Right kidney (tissue), 1 donor: Measurements from ENCODE around the gene DDX51.
"Not testable (repeated sequence)": the region's sequence is repeated elsewhere in the genome, so short reads cannot be mapped to it uniquely, and the experiment has no call there.

Experiments
- DNase-seq: peaks from one replicate; pipeline ENCODE4 v3.0.0-alpha.2; 2016

The DDX51 gene

DNA sequence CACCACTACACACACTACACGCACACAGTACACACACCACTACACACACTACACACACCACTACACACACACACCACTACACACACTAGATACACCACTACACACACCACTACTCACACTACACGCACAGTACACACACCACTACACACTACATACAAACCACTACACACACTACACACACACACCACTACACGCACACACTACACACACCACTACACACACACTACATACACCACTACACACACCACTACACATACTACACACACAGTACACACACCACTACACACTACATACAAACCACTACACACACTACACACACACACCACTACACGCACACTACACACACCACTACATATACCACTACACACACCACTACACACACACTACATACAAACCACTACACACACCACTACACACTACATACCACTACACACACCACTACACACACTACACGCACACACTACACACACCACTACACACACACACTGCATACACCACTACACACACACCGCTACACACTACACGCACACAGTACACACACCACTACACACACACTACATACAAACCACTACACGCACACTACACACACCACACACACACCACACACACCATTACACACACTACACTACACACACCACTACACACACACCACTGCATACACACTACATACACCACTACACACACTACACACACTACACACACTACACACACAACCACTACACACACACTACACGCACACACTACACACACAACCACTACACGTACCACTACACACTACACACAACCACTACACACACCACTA is 11.9 kb upstream of the DDX51 start:
- DNase-seq, result no peak

DNA sequence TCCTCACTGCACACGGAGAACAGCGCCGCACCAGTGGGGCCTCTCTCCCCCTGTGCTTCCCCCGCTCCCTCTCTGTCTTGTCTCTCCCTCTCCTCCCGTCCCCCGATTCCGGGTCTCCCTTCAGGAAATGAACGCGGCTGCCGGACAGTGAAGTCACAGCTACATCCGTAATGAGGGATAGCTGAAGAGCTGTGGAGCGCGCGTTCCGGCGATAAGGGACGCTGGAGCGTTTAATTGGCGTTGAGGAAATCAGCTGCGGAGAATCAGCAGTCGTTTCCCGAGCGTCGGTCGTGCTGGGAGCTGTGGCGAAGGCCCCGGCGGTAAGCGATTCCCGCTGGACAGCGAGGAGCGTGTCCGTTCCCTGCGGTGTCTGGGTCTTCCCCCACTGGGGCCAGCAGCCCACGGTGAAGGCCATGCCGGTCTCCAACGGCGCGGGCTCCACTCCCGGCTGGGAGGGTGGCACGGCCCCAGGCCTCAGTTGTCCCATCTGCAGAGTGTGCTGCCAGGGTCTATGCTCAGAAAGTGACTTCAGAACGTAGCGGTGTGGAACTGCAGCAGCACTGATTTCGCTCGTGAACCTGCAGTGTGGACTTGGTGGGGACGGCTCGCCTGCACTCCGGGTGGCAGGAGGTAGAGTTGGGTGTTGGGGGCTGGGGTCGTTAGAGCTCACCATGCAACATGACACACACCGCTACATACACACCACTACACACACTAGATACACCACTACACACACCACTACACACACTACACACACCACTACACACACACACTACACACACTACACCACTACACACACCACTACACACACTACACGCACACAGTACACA is 11.0 kb upstream of the DDX51 start:
- no peak for DNase-seq

DNA sequence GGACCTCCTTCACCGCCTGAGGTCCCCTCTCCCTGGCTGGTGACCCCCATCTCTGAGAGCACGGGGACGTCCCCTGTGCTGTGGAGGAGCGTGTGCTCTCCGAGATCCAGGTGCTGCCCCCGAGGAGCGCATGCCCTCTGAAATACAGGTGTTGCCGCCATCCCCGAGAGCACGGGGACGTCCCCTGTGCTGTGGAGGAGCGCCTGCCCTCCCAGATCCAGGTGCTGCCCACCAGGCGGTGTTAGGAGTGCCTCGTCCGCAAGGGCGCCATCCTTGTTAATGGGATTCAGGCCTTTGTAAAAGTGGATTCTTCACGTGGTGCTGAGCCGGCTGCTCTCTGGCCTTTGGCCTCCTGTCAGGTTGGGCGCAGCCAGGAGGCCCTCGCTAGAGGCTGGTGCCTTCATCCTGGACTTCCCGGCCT is 10.2 kb upstream of the DDX51 start:
- no peak for DNase-seq

DNA sequence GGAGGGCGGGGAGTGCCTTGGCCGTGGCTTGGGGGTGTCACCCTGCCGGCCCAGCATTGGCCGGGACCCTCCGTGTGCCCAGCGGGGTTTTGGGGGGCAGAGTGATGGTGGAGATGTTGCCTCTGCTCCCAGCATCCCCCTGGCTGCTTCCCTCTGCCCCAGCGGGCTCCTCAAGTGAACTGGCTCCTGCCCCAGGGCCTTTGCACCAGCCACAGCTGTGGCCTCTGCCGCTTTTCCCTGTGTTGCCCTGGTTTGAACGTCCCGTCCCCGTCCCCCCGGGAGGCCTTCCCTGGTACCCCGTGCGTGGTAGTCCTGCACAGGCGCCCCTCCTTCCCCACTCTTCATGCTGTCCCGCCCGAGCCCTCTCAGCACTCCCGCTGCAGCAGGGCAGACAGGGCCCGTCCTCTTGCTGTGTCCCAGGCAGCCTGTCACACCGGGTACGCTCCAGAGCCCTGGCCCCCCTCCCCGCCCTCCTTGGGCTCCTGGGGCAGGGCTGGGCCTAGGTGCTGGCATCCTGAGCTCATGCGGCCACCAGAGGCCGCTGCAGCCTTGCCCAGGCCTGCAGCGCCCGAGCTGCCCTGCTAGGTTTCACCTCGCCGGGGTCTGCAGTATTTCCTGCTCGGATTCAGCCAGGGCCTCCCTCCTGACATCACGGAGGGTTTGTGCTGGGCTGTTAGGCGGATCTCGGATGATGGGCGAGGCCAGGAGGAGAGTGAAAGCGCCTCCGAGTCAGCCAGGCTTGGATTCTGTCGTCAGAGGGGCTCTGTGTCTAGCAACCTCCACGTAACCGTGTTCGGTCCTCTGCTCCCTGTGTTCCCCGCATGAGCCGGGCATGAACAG is 9.6 kb upstream of the DDX51 start:
- peak; percentile 78 for DNase-seq

DNA sequence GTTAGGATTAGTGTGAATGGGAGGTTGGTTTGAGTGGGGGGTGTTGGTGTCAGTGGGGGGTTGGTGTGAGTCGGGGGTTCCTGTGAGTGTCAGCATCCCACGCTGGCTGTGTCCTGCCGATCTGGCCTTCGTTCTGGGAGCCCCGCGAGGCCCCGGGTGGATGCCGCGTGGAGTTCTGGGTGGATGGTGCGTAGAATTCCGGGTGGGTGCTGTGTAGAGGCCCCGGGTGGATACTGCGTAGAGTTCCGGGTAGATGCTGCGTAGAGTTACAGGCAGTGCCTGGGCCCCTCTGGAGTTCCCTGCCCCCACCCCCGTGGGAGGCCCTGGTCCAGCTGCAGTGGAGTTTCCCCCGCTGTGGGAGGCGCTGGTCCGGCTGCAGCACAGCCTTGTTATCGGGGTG is 8.8 kb upstream of the DDX51 start:
- no peak for DNase-seq

DNA sequence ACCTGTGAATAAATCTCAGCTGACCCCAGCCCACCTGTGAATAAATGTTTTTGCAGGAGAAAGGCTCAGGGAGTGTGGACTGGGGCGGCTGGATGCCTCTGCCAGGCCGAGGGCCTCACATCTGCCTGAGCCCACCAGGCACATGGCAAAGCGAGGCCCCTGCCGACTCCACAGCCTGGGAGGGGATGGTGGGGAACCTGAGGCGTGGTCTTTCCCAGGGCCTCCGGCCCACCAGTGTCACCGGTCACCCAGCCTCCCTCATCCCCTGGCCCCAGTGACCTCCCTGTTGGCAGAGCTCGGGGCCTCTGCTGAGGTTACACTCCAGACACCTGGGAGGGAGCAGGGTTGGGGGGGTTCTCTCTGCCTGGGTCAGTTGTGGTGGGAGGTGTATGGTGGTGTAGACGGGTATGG is 8.3 kb upstream of the DDX51 start:
- DNase-seq, result no peak

DNA sequence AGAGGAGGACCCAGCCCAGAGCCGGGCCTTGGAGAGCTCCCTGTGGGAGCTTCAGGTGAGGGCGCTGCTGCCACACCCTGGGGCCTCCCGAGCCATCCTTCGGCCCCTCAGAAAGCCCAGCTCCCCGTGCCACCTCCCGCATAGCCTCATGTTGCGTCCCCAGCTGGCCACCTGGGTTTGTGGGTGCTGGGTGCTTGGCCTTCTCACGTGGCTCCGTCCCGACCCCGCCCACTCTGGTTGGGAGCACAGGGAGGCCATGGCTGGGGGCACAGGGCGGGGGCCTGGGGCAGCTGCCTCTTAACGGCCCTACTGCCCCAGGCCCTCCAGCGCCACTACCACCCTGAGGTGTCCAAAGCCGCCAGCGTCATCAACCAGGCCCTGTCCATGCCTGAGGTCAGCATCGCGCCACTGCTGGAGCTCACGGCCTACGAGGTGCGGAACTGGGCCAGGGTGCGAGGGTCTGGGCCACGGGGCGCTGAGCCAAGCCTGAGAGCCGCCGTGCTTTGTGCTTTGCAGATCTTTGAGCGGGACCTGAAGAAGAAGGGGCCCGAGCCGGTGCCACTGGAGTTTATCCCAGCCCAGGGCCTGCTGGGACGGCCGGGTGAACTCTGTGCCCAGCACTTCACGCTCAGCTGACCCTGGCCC is 7.8 kb upstream of the DDX51 start:
- DNase-seq, result no peak

DNA sequence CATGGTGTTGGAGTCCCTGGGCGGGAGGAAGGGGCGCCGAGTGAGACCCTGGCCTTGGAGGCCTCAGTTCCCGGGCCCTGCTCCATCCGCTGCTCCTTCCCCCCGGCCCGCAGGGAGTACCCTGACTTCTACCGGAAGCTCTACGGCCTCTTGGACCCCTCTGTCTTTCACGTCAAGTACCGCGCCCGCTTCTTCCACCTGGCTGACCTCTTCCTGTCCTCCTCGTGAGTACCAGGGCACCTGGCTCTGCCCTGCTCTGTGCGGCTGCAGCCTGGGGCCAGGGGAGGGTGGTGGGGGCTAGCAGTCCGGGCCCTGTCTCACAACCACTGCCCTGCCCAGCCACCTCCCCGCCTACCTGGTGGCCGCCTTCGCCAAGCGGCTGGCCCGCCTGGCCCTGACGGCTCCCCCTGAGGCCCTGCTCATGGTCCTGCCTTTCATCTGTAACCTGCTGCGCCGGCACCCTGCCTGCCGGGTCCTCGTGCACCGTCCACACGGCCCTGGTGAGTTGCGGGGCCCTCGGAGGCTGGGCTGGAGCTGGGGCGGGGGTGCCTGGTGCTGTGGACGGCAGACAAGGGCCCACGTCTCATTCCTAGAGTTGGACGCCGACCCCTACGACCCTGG is 7.1 kb upstream of the DDX51 start:
- no peak for DNase-seq

DNA sequence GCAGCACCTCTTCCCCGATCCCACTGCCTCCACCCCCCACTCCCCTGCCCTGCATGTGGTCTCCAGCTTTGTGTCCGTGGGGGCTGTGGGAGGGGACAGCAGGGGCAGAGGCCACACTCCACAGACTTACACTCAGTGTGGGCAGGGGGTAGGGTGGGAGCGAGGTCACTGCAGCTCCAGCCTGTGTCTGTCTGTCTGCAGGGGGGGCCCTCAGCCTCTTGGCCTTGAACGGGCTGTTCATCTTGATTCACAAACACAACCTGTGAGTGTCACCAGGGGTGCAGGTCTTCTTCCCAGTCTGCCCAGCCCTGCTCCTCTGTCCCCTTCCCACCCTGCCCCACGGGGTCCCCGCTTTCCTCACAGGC is 6.6 kb upstream of the DDX51 start:
- no peak for DNase-seq

DNA sequence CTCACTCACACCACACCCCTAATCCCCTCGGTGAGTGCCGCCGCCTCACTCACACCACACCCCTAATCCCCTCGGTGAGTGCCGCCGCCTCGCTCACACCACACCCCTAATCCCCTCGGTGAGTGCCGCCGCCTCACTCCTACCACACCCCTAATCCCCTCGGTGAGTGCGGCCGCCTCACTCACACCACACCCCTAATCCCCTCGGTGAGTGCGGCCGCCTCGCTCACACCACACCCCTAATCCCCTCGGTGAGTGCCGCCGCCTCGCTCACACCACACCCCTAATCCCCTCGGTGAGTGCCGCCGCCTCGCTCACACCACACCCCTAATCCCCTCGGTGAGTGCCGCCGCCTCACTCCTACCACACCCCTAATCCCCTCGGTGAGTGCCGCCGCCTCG is 5.4 kb upstream of the DDX51 start:
- not testable (repeated sequence) for DNase-seq

DNA sequence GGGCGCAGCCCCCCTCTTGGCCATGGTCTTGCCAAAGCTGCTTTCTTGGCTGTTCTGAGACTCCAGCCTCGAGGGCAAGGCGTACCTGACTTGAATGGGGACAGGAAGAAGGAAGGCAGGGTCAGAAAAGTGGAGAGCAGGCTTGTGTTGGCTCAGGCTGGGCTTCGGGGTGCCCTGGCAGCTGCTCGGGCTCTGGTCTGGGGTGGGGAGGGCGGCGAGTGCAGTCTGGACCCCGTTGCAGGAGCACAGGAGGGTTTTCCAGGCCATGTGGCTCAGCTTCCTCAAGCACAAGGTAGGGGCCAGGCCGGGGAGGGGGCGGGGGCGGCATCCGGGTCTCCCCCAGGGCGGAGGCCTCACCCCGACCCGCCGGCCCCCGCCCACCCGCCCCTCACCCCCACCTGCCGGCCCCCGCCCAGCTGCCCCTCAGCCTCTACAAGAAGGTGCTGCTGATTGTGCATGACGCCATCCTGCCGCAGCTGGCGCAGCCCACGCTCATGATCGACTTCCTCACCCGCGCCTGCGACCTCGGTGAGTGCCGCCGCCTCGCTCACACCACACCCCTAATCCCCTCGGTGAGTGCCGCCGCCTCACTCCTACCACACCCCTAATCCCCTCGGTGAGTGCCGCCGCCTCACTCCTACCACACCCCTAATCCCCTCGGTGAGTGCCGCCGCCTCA is 4.4 kb upstream of the DDX51 start:
- no peak for DNase-seq

DNA sequence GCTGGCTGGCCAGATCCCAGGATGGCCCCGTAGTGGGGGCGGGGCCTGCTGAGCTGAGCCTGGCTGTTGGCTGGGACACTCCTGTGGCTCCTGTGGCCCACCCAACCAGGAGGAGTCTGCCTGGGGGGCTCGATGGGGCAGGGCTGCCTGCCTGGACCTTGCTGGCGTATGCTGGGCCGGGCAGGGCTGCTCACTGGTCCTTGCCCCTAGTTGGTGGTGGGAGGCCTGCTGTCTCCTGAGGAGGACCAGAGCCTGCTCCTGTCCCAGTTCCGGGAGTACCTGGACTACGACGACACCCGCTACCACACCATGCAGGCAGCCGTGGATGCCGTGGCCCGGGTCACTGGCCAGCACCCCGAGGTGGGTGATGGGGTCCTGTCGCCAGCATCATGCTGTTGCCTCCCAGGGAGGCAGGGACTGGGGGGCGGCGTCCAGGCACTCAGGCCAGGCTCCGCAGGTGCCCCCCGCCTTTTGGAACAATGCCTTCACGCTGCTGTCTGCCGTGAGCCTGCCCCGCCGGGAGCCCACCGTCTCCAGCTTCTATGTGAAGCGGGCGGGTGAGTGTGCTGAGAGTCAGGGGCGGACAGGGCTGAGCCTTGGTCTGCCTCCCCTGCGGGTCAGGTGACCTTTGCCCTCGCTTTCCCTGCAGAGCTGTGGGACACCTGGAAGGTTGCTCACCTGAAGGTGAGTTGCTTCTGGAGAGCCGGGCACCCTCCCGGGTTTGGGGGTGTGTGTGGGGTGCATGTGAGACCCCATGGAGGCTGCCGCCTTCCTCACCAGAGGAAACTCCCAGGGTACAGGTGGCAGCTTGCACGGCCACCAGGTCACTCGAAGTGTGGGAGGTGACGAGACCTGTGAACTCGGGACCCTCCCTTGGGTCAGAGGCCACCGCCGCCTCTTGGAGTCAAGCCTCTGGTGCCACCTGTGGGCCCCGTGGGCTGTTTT is 3.6 kb upstream of the DDX51 start:
- DNase-seq, result no peak

DNA sequence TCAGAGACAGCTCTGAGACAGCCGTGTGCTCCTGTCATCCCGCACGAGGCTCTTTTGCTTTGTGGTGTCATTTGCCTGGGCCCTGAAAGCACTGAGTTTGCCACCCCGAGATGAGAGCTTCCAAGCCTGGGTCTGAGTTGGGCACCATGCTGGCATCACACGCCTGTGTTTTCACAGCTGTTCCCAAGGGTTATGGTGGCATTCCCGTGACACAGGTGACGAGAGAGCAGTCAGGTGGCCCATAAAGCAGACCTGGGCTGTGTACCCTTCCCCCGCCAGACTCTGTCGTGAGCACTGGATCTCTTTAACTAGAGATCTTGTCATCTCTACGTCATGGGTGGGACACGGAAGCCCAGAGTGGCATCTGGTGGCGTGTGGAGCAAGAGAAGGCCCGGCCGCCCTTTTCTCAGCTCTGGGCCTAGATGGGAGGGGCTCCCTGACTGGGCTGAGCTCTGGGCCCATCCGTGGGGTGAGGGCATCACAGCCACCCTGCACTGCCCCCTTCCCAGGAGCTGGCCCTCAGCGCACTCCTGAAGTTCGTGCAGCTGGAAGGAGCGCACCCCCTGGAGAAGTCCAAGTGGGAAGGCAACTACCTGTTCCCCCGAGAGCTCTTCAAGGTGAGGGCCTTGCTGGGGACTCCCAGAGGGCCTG is 2.8 kb upstream of the DDX51 start:
- DNase-seq, result no peak

DNA sequence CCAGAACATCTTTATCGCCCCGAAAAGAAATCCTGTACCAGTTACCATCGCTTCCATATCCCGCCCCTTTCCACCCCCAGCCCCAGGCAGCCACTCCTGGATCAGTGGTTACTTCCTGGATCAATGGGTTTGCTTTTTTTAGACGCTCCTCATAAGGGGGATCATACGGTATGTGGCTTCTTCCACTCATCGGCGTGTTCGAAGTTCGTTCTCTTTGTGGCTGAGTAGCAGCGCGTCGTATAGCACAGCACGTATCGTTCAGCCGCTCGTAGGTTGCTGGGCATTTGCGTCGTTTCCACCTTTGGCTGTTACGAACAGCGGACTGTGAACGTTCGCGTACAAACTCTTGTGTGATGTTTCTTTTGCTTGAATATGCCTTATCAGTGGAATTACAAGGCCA is 2.0 kb upstream of the DDX51 start:
- no peak for DNase-seq

DNA sequence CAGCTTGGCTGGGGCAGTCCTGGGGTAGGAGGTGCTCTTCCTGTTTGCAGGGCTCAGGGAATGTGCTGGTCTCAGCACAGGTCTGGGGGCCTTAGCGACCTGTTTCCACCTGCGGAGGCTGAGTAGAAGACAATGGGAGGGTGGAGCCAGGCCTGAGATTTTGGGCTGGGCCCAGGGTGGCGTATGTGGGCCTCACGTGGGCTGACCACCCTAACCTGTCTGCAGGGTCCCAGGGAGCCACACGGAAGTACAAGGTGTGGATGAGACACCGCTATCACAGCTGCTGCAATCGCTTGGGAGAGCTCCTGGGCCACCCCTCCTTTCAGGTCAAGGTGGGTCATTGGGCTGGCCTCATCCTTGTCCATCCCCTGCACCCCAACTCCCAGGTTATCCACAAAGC is 1.2 kb upstream of the DDX51 start:
- DNase-seq, result no peak

DNA sequence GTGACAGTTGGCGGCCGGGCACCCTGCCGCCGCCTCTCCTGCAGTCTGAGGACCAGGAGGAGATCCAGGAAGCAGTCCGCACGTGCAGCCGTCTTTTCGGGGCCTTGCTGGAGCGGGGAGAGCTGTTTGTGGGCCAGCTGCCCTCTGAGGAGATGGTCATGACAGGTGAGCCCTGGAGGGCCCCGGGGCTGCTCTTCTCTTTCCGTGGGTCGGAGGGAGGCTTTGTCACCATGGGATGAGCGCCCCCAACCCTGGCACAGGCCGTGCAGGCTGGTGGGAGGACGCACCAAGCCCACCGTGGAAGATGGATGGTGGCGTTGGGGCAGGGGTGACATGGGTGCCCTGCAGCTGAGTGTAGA is 670 bp upstream of the DDX51 start:
- DNase-seq, result peak; percentile 28

DNA sequence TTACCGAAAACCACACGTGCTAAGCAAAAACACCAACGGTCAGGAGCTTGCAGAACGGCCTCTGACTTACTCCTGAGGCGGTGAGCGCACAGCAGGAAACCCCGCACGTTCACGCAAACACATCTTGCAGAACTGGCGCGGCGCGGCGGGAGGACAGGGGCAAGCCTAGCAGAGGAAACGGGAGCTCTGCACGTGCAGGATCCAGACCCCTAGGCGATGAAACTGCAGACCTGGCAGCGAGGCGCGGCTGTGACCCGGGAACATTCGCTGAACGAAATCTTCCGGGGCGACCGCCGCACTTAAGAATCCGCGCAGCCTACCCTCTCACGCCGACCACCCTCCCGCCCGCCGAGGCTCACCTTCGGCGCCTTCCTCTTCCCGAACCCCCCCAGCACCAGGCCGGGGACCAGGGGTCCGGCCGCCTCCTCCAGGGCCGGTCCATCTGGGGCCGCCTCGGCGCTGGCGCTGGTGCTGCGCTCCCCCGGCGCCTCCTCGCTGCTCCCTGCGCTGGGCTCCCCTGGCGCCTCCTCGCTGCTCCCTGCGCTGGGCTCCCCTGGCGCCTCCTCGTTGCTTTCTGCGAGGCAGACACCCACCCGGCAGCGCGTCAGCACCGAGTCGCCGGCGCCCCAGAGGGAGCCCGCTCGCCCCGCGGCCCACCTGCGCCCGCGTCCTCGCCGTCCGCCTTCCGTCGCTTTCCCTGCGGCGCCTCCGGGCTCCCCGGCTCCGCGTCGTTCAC is 615 bp downstream of the DDX51 start:
- no peak for DNase-seq

DNA sequence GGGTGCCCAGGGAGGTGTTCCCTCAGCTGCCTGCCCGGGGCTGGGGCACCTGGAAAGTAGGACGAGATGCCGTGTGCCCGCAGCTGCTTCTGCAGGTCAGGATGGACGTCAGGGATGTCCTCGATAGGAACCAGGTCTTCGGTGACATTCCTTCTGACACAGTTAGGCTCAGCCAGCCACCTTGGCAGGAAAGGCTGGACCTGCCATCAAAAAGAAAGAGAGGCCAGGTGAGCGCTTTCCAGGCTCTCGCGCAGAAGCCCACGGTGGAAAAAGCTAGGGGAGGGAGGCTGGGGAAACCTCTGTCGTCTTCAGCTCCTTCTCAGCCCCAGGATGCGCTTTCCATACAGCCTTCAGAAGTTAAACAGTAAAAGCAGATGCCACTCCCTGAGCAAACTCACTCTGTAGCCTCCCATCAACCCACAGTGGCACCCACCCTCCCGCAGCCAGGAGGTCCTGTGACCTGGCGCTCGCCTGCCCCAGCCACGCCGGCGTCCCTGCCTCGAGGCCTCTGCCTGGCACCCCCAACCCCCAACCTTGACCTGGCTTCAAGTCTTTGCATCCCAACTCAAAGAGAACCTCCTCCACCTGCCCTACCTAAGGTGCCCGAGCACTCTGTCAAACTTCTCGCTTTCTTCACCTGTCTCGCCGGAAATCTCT is 1.3 kb downstream of the DDX51 start:
- no peak for DNase-seq
